Sigmoid colon (tissue), 7 donors: ENCODE results near the gene SEMG2. TPM values are rescaled to one million over a fixed set of nuclear protein-coding genes. Genes with fewer than 3 reads are reported as not detected.

Experiments
- DNase-seq: peaks from one replicate; pipeline ENCODE4 v3.0.0-alpha.2; 2019
- H3K27ac ChIP-seq, 4 donors: fragments of 200-600 bp; sonication (generic); one replicate each; pipeline ENCODE4 v1.5.1; 2016 to 2019; ENCODE audit warnings: mild to moderate bottlenecking in 1 of 4
- H3K27me3 ChIP-seq, 3 donors: fragments of 200-600 bp; sonication (generic); one replicate each; pipeline ENCODE4 v1.5.1; 2019; ENCODE audit warnings: mild to moderate bottlenecking in 1 of 3
- H3K36me3 ChIP-seq, 4 donors: fragments of 200-600 bp; sonication (generic); one replicate each; pipeline ENCODE4 v1.5.1; 2016 to 2019
- H3K4me1 ChIP-seq, 4 donors: fragments of 200-600 bp; sonication (generic); one replicate each; pipeline ENCODE4 v1.5.1; 2017 to 2019
- H3K4me3 ChIP-seq, 4 donors: fragments of 200-600 bp; sonication (generic); one replicate each; pipeline ENCODE4 v1.5.1; 2017 to 2019; ENCODE audit warnings: mild to moderate bottlenecking in 2 of 4, moderate library complexity in 1 of 4
- H3K9me3 ChIP-seq, 4 donors: fragments of 200-600 bp in 3 of 4; sonication (generic) in 3 of 4; one replicate each; pipeline versions ENCODE4 v1.5.1 to v1.6.1; 2013 to 2019
- CTCF ChIP-seq, 4 experiments: fragments of 450-650 bp in 3 of 4; fragments of 200-600 bp in 1 of 4; IDR thresholded peaks; one replicate each; pipeline ENCODE4 v1.5.1; 2016 to 2019; ENCODE audit warnings: antibody characterized with exemption in 4 of 4, mild to moderate bottlenecking in 3 of 4, moderate library complexity in 2 of 4
- EP300 ChIP-seq, 4 donors: sonication (generic); formaldehyde crosslinking; IDR thresholded peaks; one replicate each; pipeline ENCODE4 v1.6.1; 2017; ENCODE audit warnings: antibody characterized with exemption in 4 of 4
- POLR2A ChIP-seq, 2 donors: fragments of 450-650 bp; IDR thresholded peaks; one replicate each; pipeline ENCODE4 v1.6.1; 2016; ENCODE audit warnings: antibody characterized with exemption in 2 of 2, mild to moderate bottlenecking in 2 of 2, moderate library complexity in 2 of 2
- POLR2AphosphoS5 ChIP-seq, 4 donors: sonication (generic); formaldehyde crosslinking; IDR thresholded peaks; one replicate each; pipeline ENCODE4 v1.6.1; 2017; ENCODE audit warnings: antibody characterized with exemption in 4 of 4
- WGBS, 2 donors: extraction: QIAGEN DNeasy Blood & Tissue Kit; methylation state at CpG; one replicate each; pipeline ENCODE4 v1.1.7; 2013; 5-methylcytosine and 5-hydroxymethylcytosine counted together
- intact Hi-C: fragments of 100-400 bp; cut with DNase I; formaldehyde crosslinking; loops from one replicate; pipeline ENCODE4 v1.15.1; 2023
- polyA plus RNA-seq, 3 donors: library from polyadenylated mRNA; stranded (reverse); fragments of 200-250 nt; gene quantifications; one replicate each; pipeline ENCODE4 v1.2.3, GENCODE V29; 2013
- total RNA-seq, 4 donors: library from RNA; depleted of rRNA; stranded (reverse); fragments of >200 nt; gene quantifications; one replicate each; pipeline ENCODE4 v1.1.0, GENCODE V29; 2016
- donor health status: healthy with polysubstance abuse.
- donor health status: Bipolar disorder and iron deficiency.
- donor health status: healthy.

SEMG2 gene
- total and polyA plus RNA-seq, 7 donors: not detected

- no peak overlapping the region for H3K27ac ChIP-seq
- no peaks in the 10 kb centered on the region for H3K36me3 ChIP-seq
- TF ChIP-seq POLR2A (IDR thresholded peaks at IDR 0.05) (no peak), POLR2AphosphoS5 (IDR thresholded peaks at IDR 0.05) (no peak), EP300 (IDR thresholded peaks at IDR 0.05) (no peak), CTCF (IDR thresholded peaks at IDR 0.05) (no peak)
- H3K9me3 ChIP-seq: no peaks in the 10 kb centered on the region
- H3K4me1 ChIP-seq: no peaks in the 10 kb centered on the region
- DNase-seq: no peak
- WGBS, 2 donors: 70 to 72% methylated on average over 2 of the region's 2 CpGs
- intact Hi-C loops: no loop called here
- H3K4me3 ChIP-seq: no peak overlapping the region
- no peaks in the 10 kb centered on the region for H3K27me3 ChIP-seq
Measured at GRCh38 chr20:45179166-45179565, 42.0 kb upstream of the SEMG2 start.

GRCh38 chr20:45181639-45182038 lies 39.5 kb upstream of the SEMG2 start:
- Histone ChIP-seq H3K4me3 (no peak overlapping the region), H3K27ac (no peak overlapping the region), H3K4me1 (no peaks in the 10 kb centered on the region), H3K9me3 (no peaks in the 10 kb centered on the region), H3K36me3 (no peaks in the 10 kb centered on the region), H3K27me3 (no peaks in the 10 kb centered on the region)
- no peak for TF ChIP-seq POLR2A (IDR thresholded peaks at IDR 0.05)
- no peak for TF ChIP-seq CTCF (IDR thresholded peaks at IDR 0.05)
- no peak for TF ChIP-seq EP300 (IDR thresholded peaks at IDR 0.05)
- no peak for TF ChIP-seq POLR2AphosphoS5 (IDR thresholded peaks at IDR 0.05)
- DNase-seq: no peak
- 84 to 93% methylated on average over 2 of the region's 2 CpGs for WGBS, 2 donors
- intact Hi-C loops: no loop called here

GRCh38 chr20:45183084-45183483 lies 38.1 kb upstream of the SEMG2 start:
- Histone ChIP-seq H3K36me3 (no peaks in the 10 kb centered on the region), H3K4me1 (no peaks in the 10 kb centered on the region), H3K4me3 (no peak overlapping the region), H3K27me3 (no peaks in the 10 kb centered on the region), H3K9me3 (no peaks in the 10 kb centered on the region), H3K27ac (no peak overlapping the region)
- no peak for DNase-seq
- intact Hi-C loops: no loop called here
- TF ChIP-seq EP300 (IDR thresholded peaks at IDR 0.05) (no peak), CTCF (IDR thresholded peaks at IDR 0.05) (no peak), POLR2A (IDR thresholded peaks at IDR 0.05) (no peak), POLR2AphosphoS5 (IDR thresholded peaks at IDR 0.05) (no peak)
- WGBS, 2 donors: 88 to 91% methylated on average over 2 of the region's 2 CpGs

GRCh38 chr20:45187693-45188092 lies 33.5 kb upstream of the SEMG2 start:
- intact Hi-C loops: no loop called here
- no peak for TF ChIP-seq EP300 (IDR thresholded peaks at IDR 0.05)
- no peak for TF ChIP-seq POLR2A (IDR thresholded peaks at IDR 0.05)
- TF ChIP-seq POLR2AphosphoS5 (IDR thresholded peaks at IDR 0.05): no peak
- no peak for TF ChIP-seq CTCF (IDR thresholded peaks at IDR 0.05)
- no peak overlapping the region for H3K27ac ChIP-seq
- no peaks in the 10 kb centered on the region for H3K27me3 ChIP-seq
- H3K4me3 ChIP-seq: no peak overlapping the region
- WGBS, 2 donors: 71 to 85% methylated on average over 2 of the region's 2 CpGs
- no peak for DNase-seq
- H3K4me1 ChIP-seq: no peaks in the 10 kb centered on the region
- no peaks in the 10 kb centered on the region for H3K36me3 ChIP-seq
- no peaks in the 10 kb centered on the region for H3K9me3 ChIP-seq

GRCh38 chr20:45189067-45189609 lies 32.0 kb upstream of the SEMG2 start:
- Histone ChIP-seq H3K4me1 (no peaks in the 10 kb centered on the region), H3K4me3 (no peak overlapping the region), H3K27ac (no peak overlapping the region), H3K27me3 (no peaks in the 10 kb centered on the region), H3K9me3 (no peaks in the 10 kb centered on the region), H3K36me3 (no peaks in the 10 kb centered on the region)
- WGBS, 2 donors: 96% methylated on average over 3 of the region's 3 CpGs
- DNase-seq: no peak
- TF ChIP-seq CTCF (IDR thresholded peaks at IDR 0.05): no peak
- TF ChIP-seq POLR2A (IDR thresholded peaks at IDR 0.05): no peak
- no peak for TF ChIP-seq EP300 (IDR thresholded peaks at IDR 0.05)
- intact Hi-C loops: no loop called here
